ENCODE measurements around the gene FAM98A. TPM values are rescaled to one million over a fixed set of nuclear protein-coding genes. Genes with fewer than 3 reads are reported as not detected.

Gene FAM98A
- total RNA-seq, 1 experiment from 2014 or later: 70.9 TPM

DNA sequence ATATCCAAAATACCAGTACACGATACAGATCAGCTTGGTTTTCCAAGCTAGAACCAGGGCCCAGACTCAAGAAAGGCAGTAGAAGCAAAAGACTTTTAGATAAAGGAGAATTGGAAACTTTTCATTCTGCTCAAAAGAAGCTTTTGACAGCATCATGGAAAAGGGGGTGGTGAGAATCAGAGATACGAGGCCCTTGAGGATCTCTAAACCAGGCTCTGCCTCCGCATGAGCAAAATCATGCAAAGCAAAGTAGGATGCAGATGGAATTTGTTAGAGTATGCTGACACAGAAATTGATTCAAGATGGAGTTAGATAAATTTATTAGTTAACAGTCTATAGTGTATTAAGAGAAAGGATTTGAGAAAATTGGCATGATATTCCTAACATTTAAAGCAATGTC lies 39.8 kb downstream of the FAM98A start:
- no peak overlapping the region for H2BK5ac ChIP-seq (ENCODE audit: insufficient read length, low read length)
- H4K8ac ChIP-seq (replicated peaks; ENCODE audit: insufficient read length, low read depth, low read length): no peak overlapping the region
- no peak overlapping the region for H3K9ac ChIP-seq (ENCODE audit: extremely low read depth, insufficient read length, low read length)
- no peaks in the 10 kb centered on the region for H3K4me1 ChIP-seq (ENCODE audit: insufficient read depth, low read length)
- H3K27ac ChIP-seq (ENCODE audit: insufficient read length, low read depth, low read length): no peak overlapping the region
- no peak overlapping the region for H2BK120ac ChIP-seq (ENCODE audit: low read depth, low read length, poor library complexity, severe bottlenecking)
- H3T11ph ChIP-seq (ENCODE audit: low read length): no peak overlapping the region
- H3K18ac ChIP-seq (ENCODE audit: insufficient read length, low read depth, low read length): no peak overlapping the region
- no peaks in the 10 kb centered on the region for H3K9me3 ChIP-seq (ENCODE audit: control insufficient read depth, low read depth, low read length)
- Mint-ChIP-seq H3K36me3 (ENCODE audit: insufficient read depth in 1 of 3, low read depth in 3 of 3) (no peaks in the 10 kb centered on the region; a peak in 1 of 7 replicates), H3K4me1 (peaks cover 9 to 13% of the 10 kb centered on the region in 2 experiments), H3K4me3 (no peak overlapping the region), H3K27me3 (ENCODE audit: low read depth) (no peaks in the 10 kb centered on the region), H3K27ac (no peak overlapping the region), H3K9me3 (no peaks in the 10 kb centered on the region)
- no peaks in the 10 kb centered on the region for H3K79me1 ChIP-seq (ENCODE audit: insufficient read depth, low read depth, low read length, poor library complexity, severe bottlenecking)
- WGBS (ENCODE audit: extremely low coverage, insufficient read length, low lambda C conversion rate): no CpG with 5 or more reads among the region's 3 CpGs
- H3K79me2 ChIP-seq (ENCODE audit: insufficient read depth, low read length): no peaks in the 10 kb centered on the region
- H3K23me2 ChIP-seq (ENCODE audit: insufficient read length, low read depth, low read length, poor library complexity, severe bottlenecking): no peaks in the 10 kb centered on the region
- TF ChIP-seq, protein P1, sequence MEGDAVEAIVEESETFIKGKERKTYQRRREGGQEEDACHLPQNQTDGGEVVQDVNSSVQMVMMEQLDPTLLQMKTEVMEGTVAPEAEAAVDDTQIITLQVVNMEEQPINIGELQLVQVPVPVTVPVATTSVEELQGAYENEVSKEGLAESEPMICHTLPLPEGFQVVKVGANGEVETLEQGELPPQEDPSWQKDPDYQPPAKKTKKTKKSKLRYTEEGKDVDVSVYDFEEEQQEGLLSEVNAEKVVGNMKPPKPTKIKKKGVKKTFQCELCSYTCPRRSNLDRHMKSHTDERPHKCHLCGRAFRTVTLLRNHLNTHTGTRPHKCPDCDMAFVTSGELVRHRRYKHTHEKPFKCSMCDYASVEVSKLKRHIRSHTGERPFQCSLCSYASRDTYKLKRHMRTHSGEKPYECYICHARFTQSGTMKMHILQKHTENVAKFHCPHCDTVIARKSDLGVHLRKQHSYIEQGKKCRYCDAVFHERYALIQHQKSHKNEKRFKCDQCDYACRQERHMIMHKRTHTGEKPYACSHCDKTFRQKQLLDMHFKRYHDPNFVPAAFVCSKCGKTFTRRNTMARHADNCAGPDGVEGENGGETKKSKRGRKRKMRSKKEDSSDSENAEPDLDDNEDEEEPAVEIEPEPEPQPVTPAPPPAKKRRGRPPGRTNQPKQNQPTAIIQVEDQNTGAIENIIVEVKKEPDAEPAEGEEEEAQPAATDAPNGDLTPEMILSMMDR (conservative IDR thresholded peaks at IDR 0.05): no peak
- DNase-seq: no peak
- H2AFZ ChIP-seq (ENCODE audit: low read length): no peak overlapping the region
- no peak overlapping the region for H4K91ac ChIP-seq (ENCODE audit: insufficient read length, low read depth, low read length)
- H3K27me3 ChIP-seq (ENCODE audit: insufficient read depth, low read length): no peaks in the 10 kb centered on the region
- H3K14ac ChIP-seq (ENCODE audit: insufficient read depth, low read length): no peak overlapping the region
- no peak overlapping the region for H2BK12ac ChIP-seq (ENCODE audit: insufficient read length, low read depth, low read length)
- H3K4ac ChIP-seq (ENCODE audit: low read depth, low read length): no peak overlapping the region
- H2AK5ac ChIP-seq (ENCODE audit: insufficient read length, low read length): no peak overlapping the region
- no peak overlapping the region for H2BK20ac ChIP-seq (ENCODE audit: low read depth, low read length, poor library complexity, severe bottlenecking)
- no peak overlapping the region for H3K23ac ChIP-seq (ENCODE audit: insufficient read length, low read depth, low read length)
- H3K56ac ChIP-seq (ENCODE audit: insufficient read length, low read depth, low read length): no peak overlapping the region
- H4K5ac ChIP-seq (ENCODE audit: insufficient read length, low read depth, low read length): no peak overlapping the region
- H3K4me2 ChIP-seq (ENCODE audit: insufficient read depth, insufficient read length, low read length): no peak overlapping the region
- no peak overlapping the region for H2BK15ac ChIP-seq (ENCODE audit: low read depth, low read length)
- H4K20me1 ChIP-seq (ENCODE audit: control insufficient read depth, insufficient read depth, insufficient read length): no peaks in the 10 kb centered on the region
